Cerebellar cortex (tissue), 1 donor: ENCODE measurements around the gene RAB38.
A peak's percentile ranks its signal among the peaks of the same experiment; 100 is the strongest.

ENCODE experiments used
- DNase-seq: peaks from one replicate; pipeline ENCODE4 v3.0.0-alpha.2; 2015; ENCODE audit warnings: low spot score

RAB38 gene

DNA sequence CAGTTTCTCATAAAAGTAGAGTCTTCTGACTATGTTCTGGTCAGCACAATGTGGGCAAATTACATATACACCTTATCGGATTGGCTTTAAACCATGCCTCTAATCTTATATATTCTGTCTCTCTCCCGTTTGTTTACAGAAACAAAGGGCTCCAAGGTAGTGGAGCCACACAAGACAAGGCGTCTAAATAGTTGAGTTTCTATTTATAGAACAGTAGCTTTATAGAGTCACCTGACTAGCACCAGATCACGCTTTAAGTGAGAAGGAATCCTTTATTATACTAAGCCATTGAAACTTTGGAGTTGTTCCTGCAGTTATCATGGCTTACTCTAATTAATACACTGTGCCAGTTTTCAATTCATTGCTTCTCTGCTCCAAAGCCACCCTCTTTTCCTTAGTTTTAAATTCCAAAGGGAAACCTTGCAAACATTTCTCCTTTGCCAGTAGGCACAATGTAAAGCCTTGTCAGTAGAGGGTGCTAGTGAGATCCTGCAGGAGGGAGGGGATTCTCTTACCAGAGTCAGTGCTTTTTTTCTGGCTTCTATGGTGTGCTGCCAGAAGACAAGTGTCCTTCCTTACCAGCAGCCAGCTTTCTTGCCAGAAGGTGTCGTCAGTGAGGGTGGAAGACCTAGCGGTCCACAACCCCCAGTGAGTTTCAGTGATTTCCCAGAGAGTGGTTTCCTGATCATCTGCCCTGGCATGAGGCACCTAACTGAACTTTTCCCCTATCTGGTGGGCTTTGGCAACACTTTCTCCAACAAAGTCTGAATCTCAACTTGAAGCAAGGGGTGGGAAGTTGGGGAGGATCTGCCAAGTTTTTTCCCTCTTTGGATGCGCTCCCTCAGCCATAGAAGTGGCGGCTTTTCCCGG is 71.7 kb downstream of the RAB38 start:
- DNase-seq: peak; percentile 73

DNA sequence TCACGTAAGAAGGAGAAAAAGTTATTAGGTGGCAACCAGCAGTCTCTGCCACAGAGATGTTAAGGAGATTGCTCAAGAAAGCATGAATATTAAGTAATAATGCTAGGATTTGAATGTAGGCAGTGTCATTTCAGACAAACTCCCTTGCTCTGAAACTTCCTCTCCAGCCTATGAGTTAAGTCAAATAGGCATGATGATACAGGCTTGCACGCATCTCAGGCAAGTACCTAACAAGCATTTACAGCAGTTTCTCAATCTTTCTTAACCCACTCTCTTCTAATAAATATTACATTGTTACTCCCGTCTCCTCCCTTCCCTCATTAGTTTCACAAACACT is 72.7 kb downstream of the RAB38 start:
- no peak for DNase-seq

DNA sequence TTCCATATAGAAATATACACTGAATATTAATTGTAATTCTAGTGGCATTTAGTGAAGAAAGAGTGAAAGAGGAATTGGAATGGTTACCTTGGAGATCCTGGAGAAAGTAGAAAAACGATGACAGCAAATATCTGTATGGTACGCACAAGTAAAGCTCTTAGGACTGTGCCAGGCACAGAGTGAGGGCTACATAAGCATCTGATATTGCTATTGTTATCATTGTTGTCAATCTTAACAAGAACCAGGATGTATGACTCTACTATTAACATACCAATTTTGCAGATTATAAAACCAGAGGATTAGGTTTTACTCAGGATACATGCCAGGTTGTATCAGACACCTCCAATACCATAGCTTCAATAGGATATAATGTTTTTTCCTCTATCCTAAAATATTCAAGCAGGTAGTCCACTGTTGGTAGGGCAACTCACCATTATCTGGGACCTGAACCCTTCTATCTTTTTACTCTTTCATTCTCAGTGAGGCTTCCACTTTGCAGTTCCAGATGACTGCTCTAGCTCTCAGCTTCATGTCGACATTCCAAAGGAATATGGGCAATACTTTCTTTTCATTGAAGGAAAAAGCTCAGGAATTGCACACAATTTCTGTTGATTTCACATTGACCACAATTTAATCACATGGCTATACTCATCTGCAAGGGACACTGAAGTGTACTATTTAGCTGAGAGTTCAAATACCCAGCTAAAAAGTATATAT is 73.2 kb downstream of the RAB38 start:
- DNase-seq: no peak

DNA sequence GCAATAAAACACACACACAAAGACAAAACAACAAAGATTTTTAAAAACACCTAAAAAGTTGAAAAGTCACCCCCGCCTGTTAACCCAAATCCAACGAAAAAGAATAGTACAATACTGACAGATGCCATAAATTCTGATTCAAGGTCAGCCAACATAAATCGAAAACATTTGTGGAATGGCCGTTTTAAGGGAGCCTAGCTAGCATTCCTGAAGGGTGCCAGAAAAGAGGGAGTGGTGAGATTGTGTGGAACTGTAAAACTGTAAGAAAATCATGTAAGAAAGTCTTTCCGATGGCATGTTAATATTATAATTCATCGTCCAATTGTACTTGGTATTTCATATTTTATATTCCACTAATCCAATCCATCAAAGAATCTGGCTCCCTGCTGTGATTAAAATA is 75.1 kb downstream of the RAB38 start:
- no peak for DNase-seq

DNA sequence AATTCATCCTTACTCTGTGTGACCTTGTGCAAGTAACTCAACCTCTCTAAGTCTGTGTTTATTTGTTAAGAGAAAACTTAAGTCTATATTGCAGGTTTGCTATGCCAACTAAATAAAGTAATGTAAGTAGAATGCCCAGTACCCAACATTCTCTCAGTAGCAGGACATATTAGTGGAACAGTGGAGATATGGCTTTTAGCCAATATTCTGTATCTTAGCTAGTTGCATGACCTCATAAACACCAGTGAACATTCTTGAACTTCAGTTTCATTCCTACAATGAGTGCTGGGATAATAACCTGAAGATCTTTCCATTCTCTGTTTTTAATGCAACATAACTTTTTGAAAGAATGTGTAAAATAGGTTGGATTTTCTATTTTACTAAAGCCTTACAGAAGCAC is 77.0 kb downstream of the RAB38 start:
- DNase-seq: no peak

DNA sequence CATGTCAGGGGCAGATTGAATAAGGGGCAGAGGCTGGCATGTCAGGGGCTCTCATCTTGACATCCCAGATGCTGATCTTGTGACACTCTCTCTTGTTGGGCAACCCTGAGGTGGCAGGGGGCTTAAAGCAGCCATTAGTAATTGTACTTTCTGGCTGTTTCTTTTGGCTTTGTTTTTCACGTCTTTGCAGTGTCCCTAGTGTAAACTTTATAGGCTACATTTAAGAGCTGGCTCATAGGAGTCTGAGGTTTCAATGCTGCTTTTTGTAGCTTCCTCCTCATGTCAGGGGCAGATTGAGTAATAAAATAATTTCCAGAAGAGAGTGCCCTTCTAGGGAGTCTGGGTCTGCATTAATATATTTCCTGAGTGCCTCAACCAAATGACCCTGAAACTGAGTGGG is 86.1 kb downstream of the RAB38 start:
- DNase-seq: no peak

DNA sequence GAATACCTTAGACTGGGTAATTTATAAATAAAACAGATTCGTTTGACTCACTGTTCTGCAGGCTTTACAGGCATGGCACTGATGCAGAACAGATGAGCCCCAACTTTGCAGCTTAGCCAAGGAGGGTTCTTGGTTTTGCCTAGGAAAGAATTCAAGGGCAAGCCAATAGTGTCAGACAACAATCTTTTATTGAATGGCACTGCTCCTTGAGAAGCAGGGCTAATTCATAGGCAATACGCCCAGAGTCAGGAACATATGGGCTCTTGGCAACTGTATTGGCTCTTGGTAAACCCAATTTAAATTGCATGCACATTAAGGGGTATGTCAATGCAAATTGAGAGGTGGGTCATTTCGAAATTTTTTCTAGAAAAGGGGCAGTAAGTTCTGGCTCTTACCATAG is 87.9 kb downstream of the RAB38 start:
- no peak for DNase-seq

DNA sequence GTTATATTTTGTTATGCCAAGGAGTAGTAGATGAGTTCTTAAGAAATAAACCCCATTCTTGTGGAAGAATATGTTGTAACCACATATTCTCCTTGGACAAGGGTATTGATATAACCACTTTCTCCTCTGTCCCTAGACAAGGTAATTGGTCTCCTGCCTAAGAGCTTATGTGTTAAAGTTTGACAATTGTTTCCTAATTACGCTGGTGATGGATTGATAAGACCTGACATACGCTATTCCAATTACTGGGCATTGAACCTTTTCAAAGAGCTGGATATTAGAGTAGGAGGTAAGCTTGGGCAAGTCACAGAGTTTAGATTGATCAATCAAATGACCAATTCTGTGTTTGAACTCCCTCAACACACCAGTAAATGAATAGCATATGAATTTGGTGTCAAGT is 88.9 kb downstream of the RAB38 start:
- no peak for DNase-seq

DNA sequence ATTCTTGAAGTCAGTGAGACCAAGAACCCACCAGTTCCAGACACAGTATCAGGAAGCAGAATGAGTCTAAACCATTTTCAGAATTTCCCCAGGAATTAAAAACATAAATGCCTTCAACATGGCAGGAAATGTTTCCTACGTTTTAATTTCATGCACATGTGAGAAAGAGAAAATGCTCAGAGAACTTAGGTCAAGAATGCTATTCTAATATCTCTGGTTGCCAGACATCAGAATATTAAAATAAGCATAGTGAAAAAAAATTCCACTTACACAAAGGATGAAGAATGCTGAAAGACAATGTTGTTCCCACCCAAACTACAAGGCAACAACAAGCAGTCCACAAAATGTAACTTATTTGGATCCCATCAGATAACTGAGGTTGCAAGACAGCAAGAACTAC is 104.8 kb downstream of the RAB38 start:
- no peak for DNase-seq

DNA sequence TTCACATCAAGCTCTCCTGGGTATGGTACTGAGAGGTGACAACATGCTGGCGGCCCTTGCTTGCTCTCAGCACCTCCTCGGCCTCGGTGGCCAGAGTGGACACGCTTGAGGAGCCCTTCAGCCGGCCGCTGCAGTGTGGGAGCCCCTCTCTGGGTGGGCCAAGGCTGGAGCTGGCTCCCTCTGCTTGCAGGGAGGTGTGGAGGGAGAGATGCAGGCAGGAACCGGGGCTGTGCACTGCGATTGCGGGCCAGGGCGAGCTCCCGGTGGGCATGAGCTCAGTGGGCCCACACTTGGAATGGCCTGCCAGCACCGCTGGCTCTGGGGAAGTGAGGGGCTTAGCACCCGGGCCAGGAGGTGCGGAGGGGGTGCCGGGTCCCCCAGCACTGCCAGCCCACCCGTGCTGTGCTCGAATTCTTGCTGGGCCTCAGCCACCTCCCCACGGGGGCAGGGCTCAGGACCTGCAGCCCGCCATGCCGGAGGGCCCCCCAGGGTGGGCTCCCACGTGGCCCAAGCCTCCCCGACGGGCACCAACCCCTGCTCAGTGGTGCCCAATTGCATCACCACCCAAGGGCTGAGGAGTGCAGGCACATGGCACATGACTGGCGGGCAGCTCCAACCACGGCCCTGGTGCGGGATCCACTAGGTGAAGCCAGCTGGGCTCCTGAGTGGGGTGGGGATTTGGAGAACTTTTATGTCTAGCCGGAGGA is 106.2 kb downstream of the RAB38 start:
- DNase-seq: no peak

DNA sequence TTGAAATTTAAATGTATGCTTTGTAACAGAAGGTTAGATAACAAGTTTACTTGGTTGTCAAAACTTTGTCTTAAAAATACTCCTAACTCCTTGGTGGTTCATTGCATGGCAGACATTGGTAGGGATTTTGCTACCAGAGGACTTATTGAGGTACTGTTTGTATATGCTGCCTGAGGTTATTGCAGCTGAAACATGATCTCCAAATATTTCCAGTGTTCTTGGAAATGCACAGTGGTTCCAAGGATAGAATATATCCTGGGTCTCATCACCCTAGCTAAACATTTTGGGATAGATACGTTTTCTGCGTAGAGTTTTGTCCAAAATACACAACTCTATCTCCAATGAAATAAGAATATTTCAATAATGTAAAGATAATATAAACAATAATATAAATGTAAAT is 109.2 kb downstream of the RAB38 start:
- DNase-seq: no peak

DNA sequence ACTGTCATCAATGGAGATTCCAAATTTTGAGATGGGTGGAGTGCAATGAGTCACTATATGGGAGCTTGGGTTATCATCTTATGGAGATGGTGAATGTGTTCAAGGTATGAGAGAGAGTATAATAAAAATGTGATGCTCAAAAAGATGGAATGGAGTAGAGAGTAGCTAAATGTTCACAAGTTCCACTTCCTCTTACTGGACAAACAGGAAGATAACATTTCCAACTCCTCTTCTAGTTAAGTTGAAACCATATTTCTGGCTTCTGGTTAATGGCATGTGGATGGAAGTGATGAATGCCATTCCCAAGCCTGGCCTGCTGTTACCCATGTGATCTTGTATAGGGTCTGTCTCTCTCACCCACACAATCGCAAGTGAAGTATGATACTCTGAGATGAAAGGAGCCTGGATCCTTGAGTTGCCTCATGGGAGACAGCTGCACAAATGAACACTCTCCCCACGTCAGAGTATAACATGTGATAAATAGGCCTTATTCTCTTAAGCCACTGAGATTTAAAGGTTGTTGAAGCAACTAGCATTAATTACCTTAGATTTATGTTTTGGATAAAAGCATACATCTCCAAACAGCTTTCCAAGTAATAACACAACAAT is 111.0 kb downstream of the RAB38 start:
- DNase-seq: no peak
